AG09319 (cell line): ENCODE data around the gene CEP72.

Experiments used
- DNase-seq: peaks from one replicate; pipeline ENCODE4 v3.0.0-alpha.2; 2010; ENCODE audit warnings: low read depth; ENCODE audit errors: extremely low read depth
- CTCF ChIP-seq: IDR thresholded peaks from 2 replicates; pipeline ENCODE4 v1.5.1; 2011; ENCODE audit warnings: low read depth, mild to moderate bottlenecking, inconsistent platforms, low read length, moderate library complexity

Gene CEP72

GRCh38 chr5:665956-666711 lies 54.0 kb downstream of the CEP72 start:
- DNase-seq: no peak
- no peak for TF ChIP-seq CTCF

GRCh38 chr5:666816-667498 lies 54.8 kb downstream of the CEP72 start:
- TF ChIP-seq CTCF: no peak
- no peak for DNase-seq

GRCh38 chr5:668283-668995 lies 56.3 kb downstream of the CEP72 start:
- no peak for DNase-seq
- TF ChIP-seq CTCF: no peak

- TF ChIP-seq CTCF: peak; percentile 61
- no peak for DNase-seq
Observed at GRCh38 chr5:669111-669841, 57.1 kb downstream of the CEP72 start.

- TF ChIP-seq CTCF: no peak
- no peak for DNase-seq
Observed at GRCh38 chr5:669842-670395, 57.8 kb downstream of the CEP72 start.

GRCh38 chr5:670396-671270 lies 58.5 kb downstream of the CEP72 start:
- no peak for DNase-seq
- TF ChIP-seq CTCF: no peak
